WERI-Rb-1 (cell line): ENCODE data around the gene ANKRD6.

Experiments used
- DNase-seq: peaks from one replicate; pipeline ENCODE4 v3.0.0-alpha.2; 2020
- H3K27ac ChIP-seq: fragments of 250-450 bp; sonication (Bioruptor Pico); 2 replicates; pipeline ENCODE4 v1.5.1; 2020; ENCODE audit warnings: mild to moderate bottlenecking, moderate library complexity
- H3K27me3 ChIP-seq: fragments of 250-450 bp; sonication (Bioruptor Pico); 2 replicates; pipeline ENCODE4 v1.5.1; 2021; ENCODE audit warnings: mild to moderate bottlenecking, low read depth, moderate library complexity; ENCODE audit not compliant: insufficient read depth, severe bottlenecking
- H3K36me3 ChIP-seq: fragments of 250-450 bp; sonication (Bioruptor Pico); 2 replicates; pipeline ENCODE4 v1.5.1; 2020; ENCODE audit warnings: mild to moderate bottlenecking, moderate library complexity
- H3K4me3 ChIP-seq: 2 replicates; pipeline ENCODE4 v1.5.1; 2011; ENCODE audit warnings: low read depth, mild to moderate bottlenecking, control low read depth, low read length
- H3K9me3 ChIP-seq: fragments of 250-450 bp; sonication (Bioruptor Pico); 2 replicates; pipeline ENCODE4 v1.5.1; 2021; ENCODE audit warnings: mild to moderate bottlenecking, moderate library complexity; ENCODE audit not compliant: severe bottlenecking
- TF ChIP-seq, protein P1 (sequence below): IDR thresholded peaks from 2 replicates; pipeline ENCODE4 v1.5.1; 2011; ENCODE audit warnings: low read depth, mild to moderate bottlenecking, control low read depth, inconsistent platforms, low read length

The ANKRD6 gene

DNA sequence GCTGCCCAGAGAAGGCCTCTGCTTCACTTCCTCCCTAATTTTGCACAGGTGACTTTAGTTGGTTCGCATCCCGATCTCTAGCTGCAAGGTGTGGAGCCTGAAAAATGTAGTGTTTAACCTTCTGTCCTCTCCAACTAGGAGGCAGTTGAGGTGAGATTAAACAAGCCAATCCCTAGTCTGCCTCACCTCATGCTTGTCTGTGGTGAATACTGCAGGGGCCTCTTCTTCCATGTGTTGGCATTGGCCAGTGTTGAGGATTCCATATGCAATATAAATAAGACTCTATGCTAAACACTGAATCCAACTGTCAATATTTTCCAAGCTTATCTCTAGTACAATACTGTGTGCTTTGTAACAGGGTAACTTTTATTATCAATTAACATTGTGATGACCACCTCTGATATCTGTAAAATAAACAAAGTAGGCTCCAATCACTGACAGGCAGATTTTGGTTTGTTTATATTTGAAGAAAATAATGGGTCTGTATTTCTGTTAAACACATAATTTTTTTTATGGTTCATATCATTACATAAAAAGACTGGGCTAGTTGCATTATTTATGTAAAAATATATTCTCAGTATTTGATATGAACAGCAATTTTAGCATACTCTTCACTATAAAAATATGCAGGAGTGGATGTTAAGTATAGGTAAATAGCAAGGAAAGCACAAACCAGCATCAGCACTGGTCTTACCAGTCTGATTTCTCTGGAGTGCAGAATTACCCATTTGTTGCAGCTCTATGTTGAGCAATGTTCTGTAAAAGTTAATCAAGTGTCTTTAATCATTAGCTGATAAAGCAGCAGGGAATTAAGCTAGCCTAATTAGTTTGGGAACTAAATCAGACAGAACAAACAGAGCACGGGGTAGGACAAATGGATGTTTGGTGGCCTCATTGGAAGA is 74.0 kb downstream of the ANKRD6 start:
- DNase-seq: no peak
- Histone ChIP-seq H3K27ac (no peak overlapping the region), H3K27me3 (no peaks in the 10 kb centered on the region), H3K36me3 (no peaks in the 10 kb centered on the region), H3K9me3 (no peaks in the 10 kb centered on the region), H3K4me3 (no peak overlapping the region)
- TF ChIP-seq, protein P1, sequence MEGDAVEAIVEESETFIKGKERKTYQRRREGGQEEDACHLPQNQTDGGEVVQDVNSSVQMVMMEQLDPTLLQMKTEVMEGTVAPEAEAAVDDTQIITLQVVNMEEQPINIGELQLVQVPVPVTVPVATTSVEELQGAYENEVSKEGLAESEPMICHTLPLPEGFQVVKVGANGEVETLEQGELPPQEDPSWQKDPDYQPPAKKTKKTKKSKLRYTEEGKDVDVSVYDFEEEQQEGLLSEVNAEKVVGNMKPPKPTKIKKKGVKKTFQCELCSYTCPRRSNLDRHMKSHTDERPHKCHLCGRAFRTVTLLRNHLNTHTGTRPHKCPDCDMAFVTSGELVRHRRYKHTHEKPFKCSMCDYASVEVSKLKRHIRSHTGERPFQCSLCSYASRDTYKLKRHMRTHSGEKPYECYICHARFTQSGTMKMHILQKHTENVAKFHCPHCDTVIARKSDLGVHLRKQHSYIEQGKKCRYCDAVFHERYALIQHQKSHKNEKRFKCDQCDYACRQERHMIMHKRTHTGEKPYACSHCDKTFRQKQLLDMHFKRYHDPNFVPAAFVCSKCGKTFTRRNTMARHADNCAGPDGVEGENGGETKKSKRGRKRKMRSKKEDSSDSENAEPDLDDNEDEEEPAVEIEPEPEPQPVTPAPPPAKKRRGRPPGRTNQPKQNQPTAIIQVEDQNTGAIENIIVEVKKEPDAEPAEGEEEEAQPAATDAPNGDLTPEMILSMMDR: no peak

DNA sequence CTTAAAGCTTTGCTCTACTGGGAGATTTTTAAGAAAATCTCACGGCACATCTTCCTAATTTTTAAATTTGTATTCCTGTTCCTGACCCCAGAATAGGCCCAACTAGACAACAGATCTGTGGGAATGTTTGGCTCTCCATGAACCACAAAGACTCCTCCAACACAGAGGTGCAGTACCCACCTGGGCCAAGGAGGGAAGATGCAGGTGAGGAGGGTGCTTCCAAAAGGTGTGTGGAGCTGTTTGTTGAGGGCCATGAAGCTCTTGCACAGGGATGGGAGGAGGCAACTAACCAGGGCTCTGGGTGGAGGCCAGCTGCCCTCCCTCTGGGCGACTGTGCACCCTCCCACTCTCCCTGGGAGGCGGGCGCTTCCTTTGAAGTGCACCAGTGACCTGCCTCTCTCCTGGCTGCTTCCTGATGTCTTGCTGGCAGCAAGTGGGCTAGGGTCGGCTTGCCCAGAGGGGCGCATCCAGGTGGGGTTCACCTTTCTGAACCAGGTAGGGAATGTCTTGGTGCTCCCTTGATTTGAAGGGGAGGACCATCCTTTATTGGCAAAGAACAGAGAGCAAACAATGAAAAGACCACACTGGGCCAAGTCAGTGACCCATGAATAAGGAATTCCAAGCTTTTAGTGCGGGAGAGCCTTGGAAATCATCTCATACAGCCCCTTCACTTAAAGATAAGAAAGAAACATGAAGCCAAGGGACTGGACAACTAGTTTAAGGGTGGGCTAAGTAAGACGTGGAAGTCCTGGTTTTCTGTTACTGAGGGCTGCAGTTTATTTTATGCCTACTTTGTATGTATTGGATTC is 76.0 kb downstream of the ANKRD6 start:
- DNase-seq: no peak
- H3K4me3 ChIP-seq: no peak overlapping the region
- TF ChIP-seq, protein P1: no peak

DNA sequence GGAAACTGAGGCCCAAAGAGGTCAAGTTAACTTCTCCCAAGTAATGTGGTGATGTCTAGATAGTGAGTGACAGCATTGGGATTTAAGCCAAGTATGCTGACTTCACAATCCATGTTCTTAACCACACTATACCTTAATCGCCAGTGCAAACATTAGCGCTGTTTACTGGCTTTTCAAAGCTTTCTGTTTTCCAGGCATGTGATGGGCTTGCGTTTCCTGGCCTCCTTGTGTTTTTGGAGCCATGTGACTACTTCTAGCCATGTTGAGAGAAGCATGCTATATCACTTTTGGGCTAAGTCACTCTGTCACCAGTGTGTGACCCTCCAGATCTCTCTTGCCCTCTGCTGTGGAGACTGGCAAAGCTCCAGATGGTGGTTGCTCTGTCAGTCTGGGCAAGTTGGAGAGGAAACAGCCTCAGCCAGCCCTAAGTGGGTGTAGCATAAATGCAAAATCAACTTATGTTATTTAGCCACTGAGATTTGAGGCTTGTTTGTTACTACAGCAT is 76.9 kb downstream of the ANKRD6 start:
- Histone ChIP-seq H3K27ac (no peak overlapping the region), H3K27me3 (no peaks in the 10 kb centered on the region), H3K4me3 (no peak overlapping the region), H3K36me3 (no peaks in the 10 kb centered on the region), H3K9me3 (no peaks in the 10 kb centered on the region)
- no peak for DNase-seq
- TF ChIP-seq, protein P1: no peak

More for the DNA sequence above, 76.0 kb downstream of the ANKRD6 start:
- no peaks in the 10 kb centered on the region for H3K9me3 ChIP-seq
- no peaks in the 10 kb centered on the region for H3K36me3 ChIP-seq
- no peaks in the 10 kb centered on the region for H3K27me3 ChIP-seq
- no peak overlapping the region for H3K27ac ChIP-seq

DNA sequence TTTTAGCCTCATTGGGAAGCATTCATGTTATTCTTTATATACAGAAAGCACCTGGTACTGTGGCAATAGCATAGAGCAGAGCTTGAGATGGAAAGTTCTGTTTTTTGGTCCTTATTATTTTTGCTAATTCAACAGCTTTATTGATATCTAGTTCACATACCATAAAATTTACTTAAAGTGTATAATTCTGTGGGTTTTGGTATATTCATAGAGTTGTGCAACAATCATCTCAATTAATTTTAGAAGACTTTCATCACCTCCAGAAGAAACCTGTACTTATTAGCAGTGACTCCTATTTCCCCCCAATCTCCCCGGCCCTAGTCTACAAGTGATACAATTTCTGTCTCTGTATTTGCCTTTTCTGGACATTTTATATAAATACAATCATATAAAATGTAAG is 77.4 kb downstream of the ANKRD6 start:
- Histone ChIP-seq H3K27me3 (no peaks in the 10 kb centered on the region), H3K27ac (no peak overlapping the region), H3K4me3 (no peak overlapping the region), H3K9me3 (no peaks in the 10 kb centered on the region), H3K36me3 (no peaks in the 10 kb centered on the region)
- TF ChIP-seq, protein P1: no peak
- DNase-seq: no peak

DNA sequence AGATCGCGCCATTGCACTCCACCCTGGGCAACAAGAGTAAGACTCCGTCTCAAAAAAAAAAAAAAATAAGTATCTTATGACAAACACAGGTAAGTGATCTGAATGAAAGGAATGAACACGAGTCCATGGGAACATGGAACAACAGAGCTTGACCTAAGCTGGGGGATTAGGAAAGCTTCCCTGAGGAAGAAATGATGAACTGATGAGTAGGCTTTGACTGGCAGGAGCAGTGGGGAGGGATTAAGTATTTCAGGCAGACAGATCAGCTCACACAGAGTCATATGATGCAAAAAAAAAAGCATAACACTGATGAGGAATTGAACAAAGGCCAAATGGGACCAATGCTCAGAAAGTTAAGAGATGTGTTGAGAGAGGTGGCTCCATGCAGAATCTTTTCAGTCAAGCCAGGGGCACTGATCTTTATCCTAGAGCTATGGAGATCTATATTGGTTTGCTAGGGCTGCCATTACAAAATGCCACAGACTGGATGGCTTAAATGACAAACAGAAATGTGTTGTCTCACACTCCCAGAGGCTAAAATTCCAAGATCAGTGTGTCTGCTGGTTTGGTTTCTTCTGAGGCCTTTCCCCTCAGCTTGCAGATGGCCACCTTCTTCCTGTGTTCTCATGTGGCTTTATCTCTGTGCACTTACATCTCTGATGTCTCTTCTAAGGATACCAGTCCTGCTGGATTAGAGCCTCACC is 85.6 kb downstream of the ANKRD6 start:
- Histone ChIP-seq H3K27me3 (no peaks in the 10 kb centered on the region), H3K36me3 (no peaks in the 10 kb centered on the region), H3K4me3 (no peak overlapping the region), H3K9me3 (no peaks in the 10 kb centered on the region), H3K27ac (no peak overlapping the region)
- DNase-seq: peak; percentile 40
- TF ChIP-seq, protein P1: no peak
